Measurements from ENCODE around the gene VILL.

- TF ChIP-seq, protein P1, sequence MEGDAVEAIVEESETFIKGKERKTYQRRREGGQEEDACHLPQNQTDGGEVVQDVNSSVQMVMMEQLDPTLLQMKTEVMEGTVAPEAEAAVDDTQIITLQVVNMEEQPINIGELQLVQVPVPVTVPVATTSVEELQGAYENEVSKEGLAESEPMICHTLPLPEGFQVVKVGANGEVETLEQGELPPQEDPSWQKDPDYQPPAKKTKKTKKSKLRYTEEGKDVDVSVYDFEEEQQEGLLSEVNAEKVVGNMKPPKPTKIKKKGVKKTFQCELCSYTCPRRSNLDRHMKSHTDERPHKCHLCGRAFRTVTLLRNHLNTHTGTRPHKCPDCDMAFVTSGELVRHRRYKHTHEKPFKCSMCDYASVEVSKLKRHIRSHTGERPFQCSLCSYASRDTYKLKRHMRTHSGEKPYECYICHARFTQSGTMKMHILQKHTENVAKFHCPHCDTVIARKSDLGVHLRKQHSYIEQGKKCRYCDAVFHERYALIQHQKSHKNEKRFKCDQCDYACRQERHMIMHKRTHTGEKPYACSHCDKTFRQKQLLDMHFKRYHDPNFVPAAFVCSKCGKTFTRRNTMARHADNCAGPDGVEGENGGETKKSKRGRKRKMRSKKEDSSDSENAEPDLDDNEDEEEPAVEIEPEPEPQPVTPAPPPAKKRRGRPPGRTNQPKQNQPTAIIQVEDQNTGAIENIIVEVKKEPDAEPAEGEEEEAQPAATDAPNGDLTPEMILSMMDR (IDR thresholded peaks at IDR 0.05; ENCODE audit: poor library complexity, severe bottlenecking) = no peak
- TF ChIP-seq EZH2 (IDR thresholded peaks at IDR 0.05; ENCODE audit: borderline replicate concordance, insufficient read depth, low read length, poor library complexity, severe bottlenecking) (no peak), TAF1 (IDR thresholded peaks at IDR 0.05; ENCODE audit: low read depth) (no peak), EP300 (conservative IDR thresholded peaks at IDR 0.05; ENCODE audit: poor library complexity, severe bottlenecking) (no peak)
- TF ChIP-seq, protein P2, sequence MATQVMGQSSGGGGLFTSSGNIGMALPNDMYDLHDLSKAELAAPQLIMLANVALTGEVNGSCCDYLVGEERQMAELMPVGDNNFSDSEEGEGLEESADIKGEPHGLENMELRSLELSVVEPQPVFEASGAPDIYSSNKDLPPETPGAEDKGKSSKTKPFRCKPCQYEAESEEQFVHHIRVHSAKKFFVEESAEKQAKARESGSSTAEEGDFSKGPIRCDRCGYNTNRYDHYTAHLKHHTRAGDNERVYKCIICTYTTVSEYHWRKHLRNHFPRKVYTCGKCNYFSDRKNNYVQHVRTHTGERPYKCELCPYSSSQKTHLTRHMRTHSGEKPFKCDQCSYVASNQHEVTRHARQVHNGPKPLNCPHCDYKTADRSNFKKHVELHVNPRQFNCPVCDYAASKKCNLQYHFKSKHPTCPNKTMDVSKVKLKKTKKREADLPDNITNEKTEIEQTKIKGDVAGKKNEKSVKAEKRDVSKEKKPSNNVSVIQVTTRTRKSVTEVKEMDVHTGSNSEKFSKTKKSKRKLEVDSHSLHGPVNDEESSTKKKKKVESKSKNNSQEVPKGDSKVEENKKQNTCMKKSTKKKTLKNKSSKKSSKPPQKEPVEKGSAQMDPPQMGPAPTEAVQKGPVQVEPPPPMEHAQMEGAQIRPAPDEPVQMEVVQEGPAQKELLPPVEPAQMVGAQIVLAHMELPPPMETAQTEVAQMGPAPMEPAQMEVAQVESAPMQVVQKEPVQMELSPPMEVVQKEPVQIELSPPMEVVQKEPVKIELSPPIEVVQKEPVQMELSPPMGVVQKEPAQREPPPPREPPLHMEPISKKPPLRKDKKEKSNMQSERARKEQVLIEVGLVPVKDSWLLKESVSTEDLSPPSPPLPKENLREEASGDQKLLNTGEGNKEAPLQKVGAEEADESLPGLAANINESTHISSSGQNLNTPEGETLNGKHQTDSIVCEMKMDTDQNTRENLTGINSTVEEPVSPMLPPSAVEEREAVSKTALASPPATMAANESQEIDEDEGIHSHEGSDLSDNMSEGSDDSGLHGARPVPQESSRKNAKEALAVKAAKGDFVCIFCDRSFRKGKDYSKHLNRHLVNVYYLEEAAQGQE (IDR thresholded peaks at IDR 0.05; ENCODE audit: borderline replicate concordance) = no peak
Observed at GRCh38 chr3:38008191-38008701, 17.7 kb downstream of the VILL start.
